ENCODE measurements around the gene COQ8B.

COQ8B gene

DNA sequence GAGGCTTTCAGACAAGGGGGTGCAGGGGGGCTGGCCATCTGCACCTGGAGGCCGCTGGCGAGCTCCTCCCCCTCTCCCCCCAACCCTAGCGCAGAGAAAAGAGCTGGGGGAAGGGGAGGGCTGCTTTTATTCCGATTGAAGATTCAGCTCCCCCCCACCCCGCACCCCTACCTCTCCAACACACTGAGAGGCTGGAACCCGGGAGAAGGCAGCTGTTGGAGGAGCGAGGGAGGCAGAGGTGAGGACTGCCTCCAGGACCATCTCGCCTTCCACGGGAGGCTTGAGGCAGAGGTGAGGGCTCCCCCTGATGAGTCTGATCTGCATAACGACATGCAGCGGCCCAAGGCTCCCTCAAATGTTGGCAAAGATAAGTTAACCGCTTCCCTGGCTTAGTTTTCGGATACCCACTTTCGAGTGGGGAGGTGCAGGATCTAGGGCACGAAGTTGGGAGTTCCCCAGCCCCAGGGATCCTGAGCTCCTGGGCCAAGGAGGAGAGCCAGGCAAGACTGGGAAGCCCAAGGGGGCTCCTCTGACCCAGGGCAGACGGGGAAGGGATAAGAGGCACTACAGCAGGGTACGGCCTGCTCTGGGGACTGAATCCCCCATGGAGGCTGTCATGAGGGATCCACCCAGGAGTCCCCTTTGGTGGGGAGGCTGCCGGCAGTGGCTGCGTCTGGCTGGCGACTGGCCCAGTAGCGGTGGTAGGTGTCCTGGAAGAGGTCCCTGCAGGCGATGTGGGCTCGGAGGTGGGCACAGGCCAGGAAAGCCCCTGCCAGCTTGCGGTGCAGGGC, 25.1 kb downstream of the COQ8B start:
- DNase-seq (ENCODE audit: low spot score), result no peak

DNA sequence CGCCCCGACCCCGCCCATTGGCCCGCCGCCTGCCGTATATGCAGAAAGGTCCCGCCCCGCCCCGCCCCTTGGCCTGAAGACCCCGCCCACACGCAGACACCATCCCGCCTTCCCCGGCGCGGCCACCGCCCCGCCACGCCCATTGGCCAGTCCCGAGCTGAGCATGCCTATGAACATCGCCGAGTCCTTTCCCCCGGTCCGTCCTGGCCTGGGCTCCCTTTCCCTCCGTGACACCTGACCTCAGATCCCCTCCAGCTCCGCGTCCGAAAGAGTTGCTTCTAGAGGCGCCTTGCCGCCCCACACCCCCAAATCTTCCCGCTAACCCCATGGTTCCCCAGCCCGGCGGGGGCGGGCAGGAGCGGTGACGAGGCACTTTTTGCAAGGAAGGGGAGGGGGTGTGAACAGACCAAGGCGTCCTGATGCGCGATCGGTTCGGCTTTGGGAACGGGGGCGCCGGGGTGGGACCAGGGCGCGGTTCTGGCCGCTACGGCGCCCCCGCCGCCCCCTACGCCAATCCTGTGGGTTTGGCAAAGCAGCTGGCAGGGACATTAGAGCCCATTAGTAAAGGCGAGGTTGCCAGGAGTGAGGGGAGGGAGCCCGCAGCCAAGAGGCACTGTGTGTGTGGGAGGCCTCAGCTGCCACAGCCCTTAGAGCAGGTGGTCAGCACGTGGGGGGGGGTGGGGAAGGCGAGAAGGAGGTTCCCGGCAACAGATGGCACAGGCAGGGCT, 25.8 kb downstream of the COQ8B start:
- DNase-seq (ENCODE audit: low spot score), result peak; percentile 97

DNA sequence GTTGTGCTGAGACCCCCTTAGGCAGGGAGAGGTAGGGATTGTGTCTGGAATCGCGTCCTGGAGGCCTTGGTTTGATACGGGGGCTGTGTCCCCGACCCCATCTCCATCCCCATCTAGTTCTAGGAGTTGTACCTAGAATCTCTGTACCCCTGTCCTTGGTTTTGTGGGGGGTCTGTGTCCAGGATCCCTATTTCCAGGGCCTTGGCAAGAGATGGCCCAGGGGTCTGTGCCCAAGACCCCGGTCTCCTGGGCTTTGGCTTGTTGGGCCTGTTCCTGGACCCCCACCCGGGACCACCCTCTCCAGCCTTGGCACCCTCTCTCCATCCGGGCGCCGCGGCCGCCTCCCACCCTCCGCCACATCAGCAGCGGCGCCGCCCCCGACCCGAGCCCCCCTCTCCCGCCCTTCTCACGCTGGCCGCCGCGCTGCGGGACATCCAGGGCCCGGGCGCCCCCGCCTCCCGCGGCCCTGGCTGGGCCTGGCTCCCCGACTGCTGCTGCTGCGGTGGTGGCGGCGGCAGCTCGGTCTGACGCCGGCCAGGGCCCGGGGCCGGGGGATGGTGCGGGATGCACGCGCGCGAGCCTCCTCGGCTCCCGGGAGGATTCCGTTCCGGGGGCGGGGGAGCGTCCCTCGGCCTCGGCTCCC, 26.5 kb downstream of the COQ8B start, which contains the start of gene NUMBL:
Gene NUMBL, minus strand, starts transcription at position 602 of the 643 bp plus-strand sequence. Its CDS starts 168 bp downstream, at position 434.
- DNase-seq (ENCODE audit: low spot score), result no peak

DNA sequence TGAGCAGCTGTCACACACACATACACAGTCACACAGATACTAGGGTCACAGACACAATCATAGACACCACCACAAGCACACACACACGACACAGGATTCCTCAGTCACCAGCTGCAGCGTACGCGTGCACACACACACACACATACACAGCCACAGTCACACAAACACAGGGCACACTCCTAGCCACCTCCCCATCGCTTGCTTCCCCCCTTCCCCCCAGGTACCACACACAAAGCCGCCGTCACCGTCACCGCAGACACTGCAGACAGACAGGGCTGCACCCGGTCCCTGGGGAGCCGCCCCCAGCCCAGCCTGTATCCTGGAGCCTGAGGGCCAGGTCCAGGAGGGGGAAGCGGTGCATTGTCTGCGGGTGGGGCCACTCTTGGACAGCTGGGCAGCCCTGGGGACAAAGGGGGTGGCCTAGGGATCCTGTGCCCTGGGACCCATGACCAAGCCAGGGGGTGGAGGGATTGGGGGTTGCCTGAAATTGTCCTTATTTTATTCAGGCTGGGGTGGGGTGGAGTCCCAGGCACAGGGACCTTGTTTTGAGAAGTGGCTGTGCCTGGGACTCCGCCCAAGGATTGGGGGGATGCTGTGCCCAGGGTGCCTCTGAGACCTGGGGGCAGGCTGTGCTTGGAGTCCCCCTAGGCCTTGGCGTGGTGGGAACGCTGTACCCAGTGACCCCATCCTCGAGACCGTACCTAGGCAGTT, 27.2 kb downstream of the COQ8B start:
- peak; percentile 64 for DNase-seq (ENCODE audit: low spot score)

DNA sequence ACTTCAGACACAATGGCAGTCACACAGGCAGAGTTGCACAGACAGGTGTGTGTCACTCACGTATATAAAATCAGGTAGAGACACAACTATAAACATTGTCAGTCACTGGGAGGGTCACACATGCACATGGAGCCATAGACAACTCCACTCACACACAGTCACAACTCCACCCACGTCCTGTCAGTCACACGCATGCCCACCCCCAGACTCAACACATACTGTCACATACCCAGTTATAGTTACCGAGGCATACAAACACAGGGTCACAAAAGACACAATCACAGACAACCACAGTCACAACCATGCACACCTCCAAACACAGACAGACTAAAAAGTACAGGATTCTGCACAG, 27.7 kb downstream of the COQ8B start:
- DNase-seq (ENCODE audit: low spot score), result no peak

GRCh38 chr19:40688309-40688708, 28.4 kb downstream of the COQ8B start:
- DNase-seq (ENCODE audit: low spot score), result no peak

DNA sequence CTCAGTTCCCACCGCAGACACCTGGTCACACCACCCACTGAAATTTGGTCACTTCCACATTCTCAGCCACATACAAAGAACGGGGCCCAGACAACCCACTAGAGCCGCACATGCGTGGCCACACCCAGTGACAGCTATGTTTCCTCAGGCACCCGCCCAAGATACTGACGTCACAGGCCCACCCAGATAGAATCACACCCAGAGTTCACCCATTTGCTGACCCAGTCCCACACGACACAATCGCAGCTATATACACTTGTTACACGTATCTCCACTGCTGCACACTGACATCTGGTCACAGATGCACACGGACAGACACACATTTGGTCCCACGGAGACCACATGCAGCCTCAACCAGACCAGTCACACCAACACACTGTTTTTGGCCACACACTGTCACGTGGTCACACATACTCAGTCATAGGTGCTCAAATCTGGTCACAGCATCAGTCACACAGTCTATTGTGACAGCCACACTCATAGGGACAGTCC, 29.1 kb downstream of the COQ8B start:
- DNase-seq (ENCODE audit: low spot score), result no peak

- no peak for DNase-seq (ENCODE audit: low spot score)
Observed at GRCh38 chr19:40686882-40687524, 29.7 kb downstream of the COQ8B start.

DNA sequence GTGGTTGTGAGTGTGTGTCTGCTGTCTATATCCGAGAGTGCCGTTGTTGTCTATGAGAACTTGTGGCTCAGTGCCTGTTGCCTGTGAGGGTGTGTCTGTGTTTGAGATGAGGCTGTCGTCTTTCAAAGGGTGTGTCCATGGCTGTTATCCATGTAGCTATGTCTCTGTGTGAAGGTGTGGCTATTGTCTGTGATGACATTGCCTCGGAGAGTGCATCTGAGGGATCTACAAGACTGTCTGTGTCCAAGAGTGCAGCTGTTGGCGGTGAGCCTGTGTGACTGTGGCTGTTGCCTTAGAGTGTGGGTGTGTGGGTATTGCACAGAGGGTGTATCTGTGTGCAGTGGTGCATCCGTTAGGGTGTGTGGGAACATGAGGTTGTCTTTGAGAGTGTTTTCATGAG, 31.1 kb downstream of the COQ8B start:
- no peak for DNase-seq (ENCODE audit: low spot score)

- no peak for DNase-seq (ENCODE audit: low spot score)
Observed at GRCh38 chr19:40685016-40685526, 31.6 kb downstream of the COQ8B start.

DNA sequence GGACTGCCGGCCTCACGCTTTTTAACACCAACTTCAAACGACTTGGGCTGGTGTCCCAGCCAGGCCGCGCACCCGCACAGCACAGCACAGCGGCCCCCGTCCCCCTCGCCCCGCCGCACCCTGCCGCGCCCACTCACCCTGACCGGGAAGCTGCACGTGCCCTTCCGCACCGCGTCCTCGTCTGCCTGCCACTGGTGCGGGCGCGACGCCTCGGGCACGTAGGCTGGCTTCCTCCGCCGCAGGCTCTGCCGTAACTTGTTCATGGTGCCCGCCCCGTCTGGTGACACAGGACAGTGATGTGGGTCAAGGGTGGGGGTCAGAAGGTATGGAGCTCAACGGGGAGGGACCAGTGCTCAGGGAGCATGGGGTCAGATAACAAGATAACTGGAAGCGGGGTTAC, 32.4 kb downstream of the COQ8B start:
- DNase-seq (ENCODE audit: low spot score), result no peak

GRCh38 chr19:40683437-40683836, 33.2 kb downstream of the COQ8B start:
- DNase-seq (ENCODE audit: low spot score), result no peak

GRCh38 chr19:40682431-40682964, 34.2 kb downstream of the COQ8B start:
- no peak for DNase-seq (ENCODE audit: low spot score)

DNA sequence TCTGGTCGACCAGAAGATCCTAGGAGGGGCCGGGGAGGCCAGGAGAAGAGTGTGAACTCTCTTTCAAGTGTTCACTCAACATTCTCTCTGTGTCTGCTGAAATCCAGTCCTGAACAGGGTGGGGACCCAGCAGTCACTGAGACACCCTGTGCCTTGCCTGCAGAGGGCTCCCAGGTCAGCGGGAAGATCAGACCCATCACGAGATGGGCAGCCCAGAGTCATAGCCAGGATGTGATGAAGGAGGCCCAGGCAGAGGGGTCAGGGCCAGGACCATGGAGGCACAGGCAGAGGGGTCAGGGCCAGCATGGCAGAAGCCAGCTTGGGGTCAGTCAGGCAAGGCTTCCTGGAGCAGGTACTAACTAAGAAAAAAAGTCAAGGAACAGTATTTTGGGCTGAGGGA, 35.6 kb downstream of the COQ8B start:
- no peak for DNase-seq (ENCODE audit: low spot score)

DNA sequence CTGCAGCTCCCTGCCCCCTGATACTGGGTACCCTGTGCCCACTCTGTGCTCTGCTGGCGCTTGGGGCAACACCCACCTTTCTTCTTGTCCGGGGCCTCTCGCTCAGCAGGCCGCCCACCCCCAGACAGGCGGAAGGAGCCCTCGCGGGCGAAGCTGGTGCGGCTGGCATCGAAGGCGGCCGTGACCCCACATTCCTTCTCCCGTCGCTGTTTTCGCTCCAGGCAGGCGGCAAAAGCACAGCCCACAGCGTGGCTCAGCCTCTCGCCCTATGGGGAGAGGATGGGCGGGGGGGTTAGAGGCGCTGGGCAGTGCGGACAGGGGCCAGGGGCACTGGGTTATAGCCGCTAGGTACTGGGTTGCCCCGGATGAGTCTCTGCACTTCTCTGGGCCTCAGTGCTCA, 39.5 kb downstream of the COQ8B start:
- DNase-seq (ENCODE audit: low spot score), result no peak

DNA sequence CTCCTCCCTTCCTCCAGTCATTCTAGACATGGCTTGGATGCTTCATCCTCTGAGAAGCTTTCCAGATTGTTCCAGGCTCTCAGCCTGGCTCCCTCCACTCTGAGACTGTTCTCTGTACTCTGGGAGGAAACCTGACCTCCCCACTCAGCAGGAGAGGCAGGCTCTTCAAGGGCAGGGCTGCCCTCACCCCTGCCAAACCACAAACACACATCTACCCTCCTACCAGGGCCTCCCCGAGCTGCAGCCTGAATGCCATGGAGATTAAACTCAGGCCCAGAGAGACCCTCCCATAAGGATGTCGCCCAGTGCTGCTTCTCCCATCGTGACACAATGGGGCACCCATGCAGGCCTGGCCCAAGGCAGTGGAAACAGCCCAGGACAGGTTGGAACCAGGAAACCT, 42.4 kb downstream of the COQ8B start:
- DNase-seq (ENCODE audit: low spot score), result no peak

DNA sequence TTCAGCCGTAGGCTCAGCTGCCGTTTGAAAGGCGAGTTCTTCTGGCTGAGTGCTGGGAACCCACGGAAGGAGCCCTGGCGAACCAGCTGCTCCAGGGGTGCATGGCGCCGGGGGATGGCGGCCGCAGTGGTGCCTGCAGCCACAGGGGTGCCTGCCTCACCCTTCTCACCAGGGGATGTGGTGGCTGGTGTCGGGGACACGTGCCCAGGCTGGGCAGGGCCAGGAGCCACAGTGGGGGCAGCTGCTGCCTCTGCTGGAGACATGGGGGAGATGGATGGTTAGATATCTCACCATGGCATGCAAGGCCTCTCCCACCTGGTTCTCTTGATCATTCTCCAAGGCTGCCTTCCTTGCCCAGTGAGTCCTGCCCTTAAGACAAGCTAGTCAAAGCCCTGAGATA, 43.3 kb downstream of the COQ8B start:
- no peak for DNase-seq (ENCODE audit: low spot score)

DNA sequence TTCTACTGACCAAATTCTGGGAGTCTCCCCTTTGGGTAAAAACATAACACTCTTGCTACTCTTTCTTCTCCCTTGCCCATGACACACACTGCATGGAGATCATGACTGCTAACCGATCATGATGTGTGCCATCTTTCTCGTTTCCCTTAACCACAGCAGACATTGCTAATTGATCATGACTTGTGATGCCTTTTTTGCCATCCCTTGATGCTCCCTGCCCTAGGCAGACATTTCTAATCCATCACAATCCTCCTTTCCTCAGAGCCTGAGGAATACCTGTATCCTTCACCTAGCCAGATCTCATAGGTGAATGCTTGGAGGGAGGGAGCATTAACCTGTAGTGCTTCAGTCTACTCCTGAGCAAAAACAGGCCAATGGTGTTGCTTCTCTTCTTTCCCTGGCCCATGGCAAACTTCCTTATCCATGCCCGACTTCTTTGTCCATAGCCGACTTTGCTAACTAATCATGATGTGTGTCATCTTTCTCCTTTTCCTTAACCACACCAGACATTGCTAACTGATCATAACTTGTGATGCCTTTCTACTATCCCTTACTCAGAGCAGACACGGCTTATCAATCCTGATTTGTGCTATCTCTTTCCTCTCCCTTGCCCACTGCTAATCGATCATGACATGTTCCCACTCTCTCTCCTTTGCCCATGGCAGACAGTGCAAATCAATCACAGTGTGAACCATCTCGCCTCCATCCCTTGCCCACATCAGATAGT, 44.0 kb downstream of the COQ8B start:
- DNase-seq (ENCODE audit: low spot score), result no peak

- no peak for DNase-seq (ENCODE audit: low spot score)
Observed at GRCh38 chr19:40672038-40672437, 44.6 kb downstream of the COQ8B start.

DNA sequence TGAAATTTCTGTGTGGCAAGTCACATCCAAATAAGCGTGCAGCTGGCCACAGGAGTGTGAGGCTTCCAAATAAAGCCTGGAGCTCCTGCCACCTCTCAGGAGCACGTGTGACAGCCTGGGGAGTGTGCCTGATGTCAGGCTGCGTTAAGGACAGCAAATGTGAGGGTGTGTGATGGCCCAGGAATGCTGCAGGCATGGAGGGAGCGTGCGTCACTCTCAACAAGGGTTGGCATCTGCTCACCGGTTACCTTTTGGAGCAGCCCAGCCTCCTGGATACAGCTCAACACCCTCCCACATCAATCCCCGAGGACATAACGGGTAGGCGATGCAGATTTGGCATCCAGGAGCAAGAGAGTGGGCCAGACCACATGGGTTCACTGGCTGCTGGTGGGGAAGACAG, 45.3 kb downstream of the COQ8B start:
- DNase-seq (ENCODE audit: low spot score), result no peak

Data from hepatic stellate cell (primary cell).